COR-L47 (cell line): ENCODE data around the gene ODF4.
A peak's percentile ranks its signal among the peaks of the same experiment; 100 is the strongest.

Experiments
- DNase-seq: peaks from one replicate; lab custom pipeline; 2025; lab: John Stamatoyannopoulos, UW

The ODF4 gene

GRCh38 chr17:8339540-8339939 lies at the start of gene ODF4:
Gene ODF4, plus strand, starts transcription at chr17:8339840. Its CDS starts 212 bp downstream, at chr17:8340052.
- no peak for DNase-seq

DNA sequence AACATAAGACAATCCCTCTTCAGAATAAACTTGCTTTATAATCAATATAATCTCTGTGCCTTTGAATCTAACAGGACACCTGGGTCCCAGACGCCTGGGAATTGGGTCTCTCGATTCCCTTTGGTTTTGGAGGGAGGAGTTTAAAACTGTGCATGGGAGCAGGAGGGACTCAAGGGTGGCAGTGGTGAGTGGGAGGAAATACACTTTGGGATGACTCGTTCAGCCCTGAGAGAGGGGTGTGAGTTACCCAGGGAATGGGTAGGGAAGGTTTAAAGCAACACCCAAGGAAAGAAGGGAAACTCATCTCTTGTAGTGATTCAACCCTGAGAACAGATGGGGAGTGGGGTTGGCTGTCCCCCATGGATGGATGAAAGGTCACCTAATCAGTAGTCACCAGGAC lies 49.6 kb upstream of the ODF4 start:
- DNase-seq: no peak

DNA sequence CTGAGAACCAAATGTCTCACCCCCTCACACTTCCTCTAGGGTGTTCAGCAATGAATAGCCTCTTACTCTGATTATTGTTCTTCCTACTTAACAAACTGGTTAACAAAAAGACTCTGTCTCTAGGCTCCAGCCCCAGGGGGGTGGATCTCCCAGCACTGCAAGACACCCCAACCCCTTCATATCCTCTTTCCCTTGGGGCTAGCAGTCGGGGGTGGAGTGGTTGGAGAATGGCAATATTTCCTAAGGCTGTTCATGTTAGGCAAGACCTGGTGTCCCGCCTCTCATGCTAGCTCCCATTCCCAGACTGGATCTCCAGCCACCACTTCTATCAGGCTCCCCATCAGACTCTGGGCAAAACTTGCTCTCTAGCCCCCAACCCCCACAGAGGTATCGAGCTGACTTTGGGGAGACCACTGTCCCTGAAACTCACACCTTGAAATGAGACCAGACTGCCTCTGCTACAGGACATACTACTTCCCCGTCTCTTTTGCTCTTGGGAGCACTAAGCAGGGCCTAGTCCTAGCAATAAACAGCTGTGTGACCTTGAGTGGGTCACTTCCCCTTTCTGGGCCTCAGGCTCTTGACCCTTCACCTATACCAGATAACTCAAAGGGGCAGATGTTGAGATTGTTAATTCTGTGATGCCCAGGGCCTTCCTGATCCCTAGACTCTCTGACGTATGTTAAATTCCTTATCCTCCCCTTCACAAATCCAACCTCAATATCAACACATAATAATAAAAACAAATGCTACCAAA lies 46.8 kb upstream of the ODF4 start:
- no peak for DNase-seq

- no peak for DNase-seq
Observed at GRCh38 chr17:8294361-8294760, 45.3 kb upstream of the ODF4 start.

- no peak for DNase-seq
Observed at GRCh38 chr17:8294814-8295316, 44.8 kb upstream of the ODF4 start.

DNA sequence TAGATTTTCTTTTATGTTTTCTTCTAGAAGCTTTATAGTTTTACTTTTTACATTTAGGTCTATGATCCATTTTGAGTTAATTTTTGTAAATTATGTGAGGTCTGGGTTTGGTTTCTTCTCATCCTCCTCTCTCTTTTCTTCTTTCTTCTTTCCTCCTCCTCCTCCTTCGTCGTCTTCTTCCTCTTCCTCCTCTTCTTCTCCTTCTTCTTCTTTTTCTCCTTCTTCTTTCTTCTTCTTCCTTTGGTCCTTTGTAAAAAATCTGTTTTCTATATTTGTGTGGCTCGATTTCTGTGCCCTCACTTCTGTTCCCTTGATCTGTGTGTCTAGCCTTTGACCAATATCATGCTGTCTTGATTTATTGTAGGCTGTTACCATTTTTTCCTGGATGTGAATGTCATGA lies 39.4 kb upstream of the ODF4 start:
- no peak for DNase-seq

GRCh38 chr17:8300627-8301242 lies 38.9 kb upstream of the ODF4 start:
- DNase-seq: peak; percentile 34

DNA sequence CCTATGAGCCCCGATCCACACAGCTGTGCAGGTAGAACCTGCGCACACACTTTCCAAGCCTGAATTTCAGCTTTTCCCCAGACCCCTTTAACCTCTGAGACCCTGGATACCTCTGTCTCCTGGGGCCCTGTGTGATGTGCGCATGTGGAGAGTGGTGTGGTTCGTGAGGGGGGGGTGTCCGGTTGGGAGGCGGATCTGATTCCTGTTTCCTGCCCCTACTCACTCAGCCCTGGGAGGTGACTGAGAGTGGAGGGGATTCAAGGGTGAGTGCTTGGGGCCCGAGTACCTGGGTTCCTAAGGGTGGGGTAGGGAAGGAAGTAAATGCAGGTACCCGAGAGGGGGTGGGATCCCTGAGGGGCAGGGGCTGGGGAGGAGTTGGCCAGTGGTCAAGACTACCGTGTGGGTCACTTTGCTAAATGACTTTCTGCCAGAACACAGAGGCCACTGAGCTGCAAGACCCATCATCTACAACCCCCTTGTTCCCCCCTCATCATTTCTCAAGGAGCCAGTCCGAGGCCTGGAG lies 29.0 kb upstream of the ODF4 start:
- no peak for DNase-seq

GRCh38 chr17:8311131-8311790 lies 28.4 kb upstream of the ODF4 start:
- DNase-seq: no peak

DNA sequence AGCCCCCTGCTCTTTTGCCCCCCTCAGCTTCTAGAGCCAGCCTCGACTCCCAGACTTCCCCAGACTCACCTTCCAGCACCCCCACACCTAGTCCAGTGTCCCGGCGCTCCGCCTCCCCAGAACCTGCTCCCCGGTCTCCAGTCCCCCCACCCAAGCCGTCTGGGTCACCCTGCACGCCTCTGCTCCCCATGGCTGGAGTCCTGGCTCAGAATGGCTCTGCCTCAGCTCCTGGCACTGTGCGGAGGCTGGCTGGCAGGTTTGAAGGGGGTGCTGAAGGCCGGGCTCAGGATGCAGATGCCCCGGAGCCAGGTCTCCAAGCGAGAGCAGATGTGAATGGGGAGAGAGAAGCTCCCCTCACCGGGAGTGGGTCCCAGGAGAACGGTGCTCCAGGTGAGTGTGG lies 27.4 kb upstream of the ODF4 start:
- no peak for DNase-seq

- no peak for DNase-seq
Observed at GRCh38 chr17:8312726-8313600, 26.7 kb upstream of the ODF4 start.

DNA sequence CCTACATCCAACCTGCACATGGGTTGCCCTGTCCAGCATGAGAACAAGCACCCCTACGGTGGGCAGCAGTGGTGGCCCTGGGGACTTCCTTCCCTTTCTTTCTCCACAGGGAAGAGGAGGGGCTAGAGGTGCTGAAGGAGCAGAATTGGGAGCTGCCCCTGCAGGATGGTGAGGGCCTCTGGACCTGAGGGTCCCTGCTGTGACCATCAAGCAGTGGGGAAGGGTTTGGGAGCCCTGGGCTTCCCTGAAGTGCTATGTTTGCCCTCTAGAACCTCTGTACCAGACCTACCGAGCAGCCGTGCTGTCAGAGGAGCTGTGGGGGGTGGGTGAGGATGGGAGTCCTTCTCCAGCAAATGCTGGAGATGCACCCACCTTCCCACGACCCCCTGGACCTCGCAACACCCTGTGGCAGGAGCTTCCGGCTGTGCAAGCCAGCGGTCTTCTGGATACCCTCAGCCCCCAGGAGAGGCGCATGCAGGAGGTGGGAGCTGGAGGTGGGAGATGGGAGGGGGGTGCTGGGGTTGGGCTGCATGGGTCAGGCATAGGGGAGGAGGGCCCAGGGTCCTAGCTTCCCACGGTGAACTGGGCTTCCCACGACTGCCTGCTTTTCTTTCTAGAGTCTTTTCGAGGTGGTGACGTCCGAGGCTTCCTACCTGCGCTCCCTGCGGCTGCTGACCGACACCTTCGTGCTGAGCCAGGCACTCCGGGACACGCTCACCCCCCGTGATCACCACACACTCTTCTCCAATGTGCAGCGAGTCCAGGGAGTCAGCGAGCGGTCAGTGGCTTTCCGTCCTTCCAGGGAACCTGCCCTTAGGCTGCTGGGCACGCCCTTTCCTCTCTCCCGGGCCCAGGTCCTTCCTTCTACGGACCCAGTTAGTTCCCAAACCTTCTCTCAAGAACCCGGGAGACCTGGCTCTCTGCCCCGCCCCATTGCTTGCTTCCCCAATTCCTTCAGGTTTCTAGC lies 24.6 kb upstream of the ODF4 start:
- no peak for DNase-seq

DNA sequence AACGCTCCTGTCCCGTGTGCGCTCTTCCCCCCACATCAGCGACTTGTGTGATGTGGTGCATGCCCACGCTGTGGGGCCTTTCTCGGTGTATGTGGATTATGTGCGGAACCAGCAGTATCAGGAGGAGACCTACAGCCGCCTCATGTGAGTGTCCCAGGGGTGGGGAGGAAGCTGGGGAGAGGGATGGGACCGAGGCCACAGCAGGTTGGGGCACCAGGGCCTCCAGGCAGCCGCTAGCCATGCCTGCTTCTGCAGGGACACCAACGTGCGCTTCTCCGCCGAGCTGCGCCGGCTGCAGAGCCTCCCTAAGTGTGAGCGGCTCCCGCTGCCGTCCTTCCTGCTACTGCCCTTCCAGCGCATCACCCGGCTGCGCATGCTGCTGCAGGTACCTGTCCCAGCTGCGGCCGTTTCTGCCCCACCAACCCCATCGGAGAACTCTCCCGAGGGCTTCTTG lies 23.8 kb upstream of the ODF4 start:
- DNase-seq: no peak

GRCh38 chr17:8318010-8318935 lies 21.4 kb upstream of the ODF4 start:
- no peak for DNase-seq

- DNase-seq: no peak
Observed at GRCh38 chr17:8320262-8320661, 19.4 kb upstream of the ODF4 start.

DNA sequence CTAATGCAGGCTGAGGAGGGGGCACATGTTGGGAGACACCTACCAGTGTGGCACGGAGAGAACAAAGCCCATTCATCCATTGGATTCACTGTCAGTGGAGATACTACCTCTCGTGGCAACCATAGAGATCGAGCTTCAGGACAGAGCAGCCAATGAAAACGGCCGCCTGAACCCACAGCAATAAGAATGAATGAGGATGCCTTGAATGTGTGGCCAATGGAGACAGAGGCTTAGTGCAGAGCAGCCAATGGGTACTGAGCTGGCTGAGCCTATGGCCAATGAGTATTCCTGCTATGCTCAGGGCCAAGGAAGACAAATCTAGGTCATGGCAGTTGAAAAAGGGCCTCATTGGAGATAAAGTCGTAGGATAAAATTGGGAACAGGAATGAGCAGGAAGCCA lies 18.6 kb upstream of the ODF4 start:
- no peak for DNase-seq

- DNase-seq: no peak
Observed at GRCh38 chr17:8322061-8322460, 17.6 kb upstream of the ODF4 start.

DNA sequence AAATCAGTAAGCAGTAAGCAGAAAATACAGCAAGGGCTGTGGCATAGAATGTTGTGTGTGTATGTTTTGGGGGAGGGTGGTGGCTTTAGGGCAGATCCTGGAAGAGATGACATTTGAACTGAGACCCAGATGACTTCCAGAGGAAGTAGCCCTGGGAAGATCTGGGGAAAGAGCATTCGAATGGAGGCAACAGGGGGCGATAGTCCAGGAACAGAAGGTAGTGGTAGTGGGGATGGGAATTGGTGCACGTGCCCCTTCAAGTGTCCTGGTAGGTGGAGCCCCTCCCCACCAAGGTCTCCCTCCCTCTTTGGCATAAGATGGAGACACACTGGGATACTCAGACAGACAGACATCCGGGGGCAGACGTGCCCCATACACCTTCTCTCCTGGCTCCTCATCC lies 15.5 kb upstream of the ODF4 start:
- no peak for DNase-seq

- DNase-seq: no peak
Observed at GRCh38 chr17:8324923-8325322, 14.7 kb upstream of the ODF4 start.
